ENCODE data around the gene RAB19. TPM values are rescaled to one million over a fixed set of nuclear protein-coding genes. Genes with fewer than 3 reads are reported as not detected.
A peak's percentile ranks its signal among the peaks of the same experiment; 100 is the strongest.

The RAB19 gene
- total RNA-seq, 1 experiment from 2014 or later = 10.8 TPM

GRCh38 chr7:140433396-140433795, 29.5 kb downstream of the RAB19 start:
- Mint-ChIP-seq H3K9me3 (no peaks in the 10 kb centered on the region), H3K27me3 (ENCODE audit: low read depth) (no peaks in the 10 kb centered on the region), H3K4me3 (no peak overlapping the region), H3K27ac (0 out of 2 replicates have a peak overlapping the region, but pooled peaks have one; percentile 37), H3K36me3 (peaks cover 9% of the 10 kb centered on the region; the same call in 1 of the 2 replicates), H3K4me1 (no peaks in the 10 kb centered on the region)
- CTCF ChIA-PET = interaction anchor here (1.0 kb wide), 1 partner anchor 10 kb away, joined by 3 read pairs; no protein-coding TSS in a partner anchor
- TF ChIP-seq HMGA2 (CRISPR knock-in tag; IDR thresholded peaks at IDR 0.05) (no peak), ZNF121 (CRISPR knock-in tag; IDR thresholded peaks at IDR 0.05) (no peak), NFYB (CRISPR knock-in tag; conservative IDR thresholded peaks at IDR 0.05; ENCODE audit: low read depth) (no peak), NFATC4 (CRISPR knock-in tag; IDR thresholded peaks at IDR 0.05) (no peak), MXD4 (CRISPR knock-in tag; IDR thresholded peaks at IDR 0.05; ENCODE audit: borderline replicate concordance) (no peak), NFE2L1 (CRISPR knock-in tag; IDR thresholded peaks at IDR 0.05) (no peak), FOXP4 (CRISPR knock-in tag; IDR thresholded peaks at IDR 0.05) (no peak), PRDM15 (CRISPR knock-in tag; IDR thresholded peaks at IDR 0.05) (no peak)
- TF ChIP-seq, protein P1, sequence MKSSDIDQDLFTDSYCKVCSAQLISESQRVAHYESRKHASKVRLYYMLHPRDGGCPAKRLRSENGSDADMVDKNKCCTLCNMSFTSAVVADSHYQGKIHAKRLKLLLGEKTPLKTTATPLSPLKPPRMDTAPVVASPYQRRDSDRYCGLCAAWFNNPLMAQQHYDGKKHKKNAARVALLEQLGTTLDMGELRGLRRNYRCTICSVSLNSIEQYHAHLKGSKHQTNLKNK (CRISPR knock-in tag; IDR thresholded peaks at IDR 0.05) = no peak
- no peak for DNase-seq (ENCODE audit: low spot score)
- POLR2A ChIA-PET = no interaction called here
- no peak for ATAC-seq

- no peak overlapping the region for H3K27ac Mint-ChIP-seq
- ChIA-PET CTCF (no interaction called here), POLR2A (no interaction called here)
- H3K4me1 Mint-ChIP-seq = no peaks in the 10 kb centered on the region
- H3K27me3 Mint-ChIP-seq (ENCODE audit: low read depth) = no peaks in the 10 kb centered on the region
- DNase-seq (ENCODE audit: low spot score) = peak; percentile 28
- H3K9me3 Mint-ChIP-seq = no peaks in the 10 kb centered on the region
- peaks cover 3% of the 10 kb centered on the region; the same call in 1 of the 2 replicates for H3K36me3 Mint-ChIP-seq
- H3K4me3 Mint-ChIP-seq = no peak overlapping the region
- peak; percentile 74 for ATAC-seq
- TF ChIP-seq, protein P2, sequence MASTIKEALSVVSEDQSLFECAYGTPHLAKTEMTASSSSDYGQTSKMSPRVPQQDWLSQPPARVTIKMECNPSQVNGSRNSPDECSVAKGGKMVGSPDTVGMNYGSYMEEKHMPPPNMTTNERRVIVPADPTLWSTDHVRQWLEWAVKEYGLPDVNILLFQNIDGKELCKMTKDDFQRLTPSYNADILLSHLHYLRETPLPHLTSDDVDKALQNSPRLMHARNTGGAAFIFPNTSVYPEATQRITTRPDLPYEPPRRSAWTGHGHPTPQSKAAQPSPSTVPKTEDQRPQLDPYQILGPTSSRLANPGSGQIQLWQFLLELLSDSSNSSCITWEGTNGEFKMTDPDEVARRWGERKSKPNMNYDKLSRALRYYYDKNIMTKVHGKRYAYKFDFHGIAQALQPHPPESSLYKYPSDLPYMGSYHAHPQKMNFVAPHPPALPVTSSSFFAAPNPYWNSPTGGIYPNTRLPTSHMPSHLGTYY (CRISPR knock-in tag; IDR thresholded peaks at IDR 0.05) = no peak
- TF ChIP-seq ETV6 (CRISPR knock-in tag; IDR thresholded peaks at IDR 0.05) (no peak), GTF2I (CRISPR knock-in tag; conservative IDR thresholded peaks at IDR 0.05) (no peak), KAT7 (CRISPR knock-in tag; IDR thresholded peaks at IDR 0.05; ENCODE audit: borderline replicate concordance) (no peak), FOXK1 (CRISPR knock-in tag; IDR thresholded peaks at IDR 0.05) (no peak), ZNF423 (CRISPR knock-in tag; IDR thresholded peaks at IDR 0.05) (no peak), NR1H2 (CRISPR knock-in tag; IDR thresholded peaks at IDR 0.05) (no peak), ZBTB43 (CRISPR knock-in tag; IDR thresholded peaks at IDR 0.05) (no peak), RELA (CRISPR knock-in tag; IDR thresholded peaks at IDR 0.05; ENCODE audit: borderline replicate concordance) (no peak), FOXJ3 (CRISPR knock-in tag; IDR thresholded peaks at IDR 0.05; ENCODE audit: borderline replicate concordance) (no peak), OVOL2 (CRISPR knock-in tag; IDR thresholded peaks at IDR 0.05; ENCODE audit: borderline replicate concordance) (no peak), FOXP4 (CRISPR knock-in tag; IDR thresholded peaks at IDR 0.05) (no peak)
- TF ChIP-seq, protein P3, sequence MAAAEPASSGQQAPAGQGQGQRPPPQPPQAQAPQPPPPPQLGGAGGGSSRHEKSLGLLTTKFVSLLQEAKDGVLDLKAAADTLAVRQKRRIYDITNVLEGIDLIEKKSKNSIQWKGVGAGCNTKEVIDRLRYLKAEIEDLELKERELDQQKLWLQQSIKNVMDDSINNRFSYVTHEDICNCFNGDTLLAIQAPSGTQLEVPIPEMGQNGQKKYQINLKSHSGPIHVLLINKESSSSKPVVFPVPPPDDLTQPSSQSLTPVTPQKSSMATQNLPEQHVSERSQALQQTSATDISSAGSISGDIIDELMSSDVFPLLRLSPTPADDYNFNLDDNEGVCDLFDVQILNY (CRISPR knock-in tag; IDR thresholded peaks at IDR 0.05) = no peak
- TF ChIP-seq, protein P4, sequence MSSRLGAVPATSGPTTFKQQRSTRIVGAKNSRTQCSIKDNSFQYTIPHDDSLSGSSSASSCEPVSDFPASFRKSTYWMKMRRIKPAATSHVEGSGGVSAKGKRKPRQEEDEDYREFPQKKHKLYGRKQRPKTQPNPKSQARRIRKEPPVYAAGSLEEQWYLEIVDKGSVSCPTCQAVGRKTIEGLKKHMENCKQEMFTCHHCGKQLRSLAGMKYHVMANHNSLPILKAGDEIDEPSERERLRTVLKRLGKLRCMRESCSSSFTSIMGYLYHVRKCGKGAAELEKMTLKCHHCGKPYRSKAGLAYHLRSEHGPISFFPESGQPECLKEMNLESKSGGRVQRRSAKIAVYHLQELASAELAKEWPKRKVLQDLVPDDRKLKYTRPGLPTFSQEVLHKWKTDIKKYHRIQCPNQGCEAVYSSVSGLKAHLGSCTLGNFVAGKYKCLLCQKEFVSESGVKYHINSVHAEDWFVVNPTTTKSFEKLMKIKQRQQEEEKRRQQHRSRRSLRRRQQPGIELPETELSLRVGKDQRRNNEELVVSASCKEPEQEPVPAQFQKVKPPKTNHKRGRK (CRISPR knock-in tag; IDR thresholded peaks at IDR 0.05; ENCODE audit: borderline replicate concordance) = no peak
These were observed 31.5 kb downstream of the RAB19 start for GRCh38 chr7:140435252-140435895.
